DMS53 treated with DMSO at 0.1 percent for 48 hours (cell line): ENCODE measurements around the gene SLC4A4.

ENCODE experiments used
- DNase-seq: peaks from one replicate; lab custom pipeline; 2025; ENCODE audit not compliant: unreplicated experiment; lab: John Stamatoyannopoulos, UW

SLC4A4 gene

DNA sequence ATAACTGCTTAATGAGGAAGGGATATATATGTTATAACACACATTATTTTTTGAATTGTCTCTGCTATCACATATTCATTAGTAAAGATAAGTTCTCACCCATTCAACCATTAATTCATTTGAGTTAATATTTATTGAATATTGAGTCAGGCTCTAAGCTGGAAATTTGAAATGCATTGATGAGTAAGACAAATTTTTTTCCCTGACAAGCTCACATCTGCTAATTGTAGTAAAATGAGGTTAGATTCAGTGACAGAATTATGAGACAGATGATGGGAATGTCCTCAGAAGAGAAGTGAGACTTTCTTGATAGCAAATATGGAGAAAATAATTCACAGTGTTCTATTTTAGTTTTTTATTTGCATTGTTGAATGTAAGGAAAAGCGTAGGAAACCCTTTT, 194.3 kb downstream of the SLC4A4 start:
- DNase-seq, result no peak

DNA sequence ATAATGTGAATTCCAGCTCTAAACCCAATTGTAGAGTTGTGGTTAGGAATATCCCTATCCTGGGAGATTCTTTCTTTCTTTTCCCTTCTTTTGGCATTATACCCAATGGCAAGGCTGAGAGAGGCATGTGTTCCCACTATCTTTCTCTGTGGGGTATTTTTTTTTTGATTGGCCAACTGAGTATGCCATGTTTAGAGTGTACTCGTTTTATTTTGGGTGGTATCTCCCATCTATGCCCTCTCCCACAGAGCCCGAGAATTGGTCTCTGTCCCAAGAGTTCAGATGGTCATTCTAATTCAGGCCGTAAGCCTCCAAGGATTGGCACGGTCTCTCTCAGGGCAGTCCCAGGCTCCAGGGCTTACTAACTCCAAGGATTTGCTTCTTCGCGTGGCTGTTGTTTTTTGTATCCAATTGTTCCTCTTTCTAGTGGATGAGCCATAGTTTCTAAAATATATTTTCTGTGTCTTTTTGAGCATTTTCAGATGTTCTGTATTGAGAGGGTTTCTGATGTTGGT, 198.8 kb downstream of the SLC4A4 start:
- DNase-seq, result no peak

- no peak for DNase-seq
These were observed 199.7 kb downstream of the SLC4A4 start for GRCh38 chr4:71538528-71538927.

DNA sequence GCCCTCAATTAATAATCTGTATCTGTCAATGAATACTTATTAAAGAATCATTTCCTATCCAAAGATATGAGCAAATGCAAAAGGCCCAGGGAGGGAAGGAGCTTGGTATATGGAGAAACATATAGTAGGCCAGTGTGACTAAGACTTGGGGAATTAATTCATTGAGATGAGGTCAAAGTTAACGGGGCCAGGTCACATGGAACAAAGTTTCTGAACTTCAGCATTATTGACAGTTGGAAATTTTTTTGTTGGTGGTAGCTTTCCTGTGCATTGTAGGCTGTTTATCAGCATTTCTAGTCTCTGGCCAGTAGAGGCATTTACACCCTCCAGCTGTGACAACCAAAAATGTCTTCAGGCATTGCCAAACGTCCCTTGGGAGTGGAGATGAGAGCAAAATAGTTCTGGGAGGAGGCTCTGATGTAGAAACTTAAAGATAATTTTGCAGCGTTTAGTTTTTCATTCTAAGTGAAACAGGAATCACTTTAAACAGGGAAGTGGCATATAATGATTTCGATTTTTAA, 202.0 kb downstream of the SLC4A4 start:
- no peak for DNase-seq

- no peak for DNase-seq
These were observed 202.7 kb downstream of the SLC4A4 start for GRCh38 chr4:71541541-71541940.

DNA sequence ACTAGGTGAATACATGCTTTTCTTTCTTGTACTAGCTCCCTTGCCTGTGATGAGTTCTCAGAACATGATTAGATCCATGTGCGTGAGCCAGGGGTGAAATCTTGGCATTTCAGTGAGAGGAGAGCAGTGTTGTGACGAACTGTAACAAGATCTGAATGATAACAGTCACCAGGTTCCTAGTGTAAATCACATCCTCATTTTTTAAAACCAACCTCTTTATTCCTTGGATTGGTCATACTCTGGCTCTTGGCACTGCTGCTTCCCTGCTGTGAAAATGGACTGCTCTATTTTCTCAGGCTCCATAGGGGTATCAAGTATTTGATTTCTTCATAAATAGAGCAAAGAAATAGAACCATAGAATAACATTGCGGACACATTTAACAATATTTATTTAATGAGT, 206.3 kb downstream of the SLC4A4 start:
- DNase-seq, result no peak

DNA sequence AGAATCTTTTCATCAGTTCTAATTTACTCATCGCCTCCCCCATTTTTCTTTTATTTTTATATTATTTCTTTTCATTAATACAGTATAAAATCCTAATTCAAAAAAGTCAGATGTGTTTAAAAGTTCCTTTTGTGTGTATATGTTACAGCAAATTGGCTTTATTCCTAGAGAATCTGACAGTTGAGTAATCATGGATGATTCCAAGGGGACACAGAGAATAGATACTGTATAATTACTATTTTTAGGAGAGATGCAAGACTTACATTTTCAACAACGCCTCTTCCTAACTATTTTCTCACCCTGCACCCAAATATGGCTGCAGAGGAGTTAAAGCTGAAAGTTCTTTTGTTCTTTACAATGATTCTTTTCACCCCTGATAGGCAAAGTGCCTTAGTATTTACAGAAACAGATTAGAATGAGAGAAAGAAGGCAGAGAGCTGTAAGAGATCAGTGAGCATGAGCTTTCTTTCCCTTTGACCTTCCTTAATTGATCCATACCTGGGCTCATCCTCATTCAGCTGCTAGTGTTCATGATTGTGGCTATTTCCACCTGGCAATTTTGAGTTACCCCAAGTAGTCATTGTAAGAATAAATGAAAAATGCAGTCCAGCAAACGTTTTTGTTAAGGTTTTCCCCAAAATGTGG, 210.8 kb downstream of the SLC4A4 start:
- no peak for DNase-seq

- no peak for DNase-seq
These were observed 211.7 kb downstream of the SLC4A4 start for GRCh38 chr4:71550220-71551165.

DNA sequence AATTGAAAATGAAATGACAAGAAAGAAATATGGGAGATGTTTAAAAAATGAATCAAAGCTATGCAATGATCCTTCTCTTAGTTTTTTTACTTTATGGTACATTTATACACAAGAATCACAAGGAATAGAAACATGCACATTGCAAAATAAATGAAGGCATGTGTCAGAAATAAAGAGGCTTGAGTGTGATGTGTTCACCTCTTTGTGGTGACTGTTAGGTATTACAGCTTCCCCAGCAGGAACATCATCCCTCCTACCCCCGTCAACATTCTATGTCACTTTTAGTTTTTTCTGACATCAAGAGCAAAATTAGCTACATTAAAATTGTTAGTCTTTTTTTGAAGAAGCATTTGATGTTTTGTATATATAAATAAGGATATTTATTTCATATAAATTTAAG, 214.8 kb downstream of the SLC4A4 start:
- DNase-seq, result peak; percentile 12

GRCh38 chr4:71554025-71554424, 215.2 kb downstream of the SLC4A4 start:
- DNase-seq, result no peak

GRCh38 chr4:71558248-71558647, 219.4 kb downstream of the SLC4A4 start:
- no peak for DNase-seq

DNA sequence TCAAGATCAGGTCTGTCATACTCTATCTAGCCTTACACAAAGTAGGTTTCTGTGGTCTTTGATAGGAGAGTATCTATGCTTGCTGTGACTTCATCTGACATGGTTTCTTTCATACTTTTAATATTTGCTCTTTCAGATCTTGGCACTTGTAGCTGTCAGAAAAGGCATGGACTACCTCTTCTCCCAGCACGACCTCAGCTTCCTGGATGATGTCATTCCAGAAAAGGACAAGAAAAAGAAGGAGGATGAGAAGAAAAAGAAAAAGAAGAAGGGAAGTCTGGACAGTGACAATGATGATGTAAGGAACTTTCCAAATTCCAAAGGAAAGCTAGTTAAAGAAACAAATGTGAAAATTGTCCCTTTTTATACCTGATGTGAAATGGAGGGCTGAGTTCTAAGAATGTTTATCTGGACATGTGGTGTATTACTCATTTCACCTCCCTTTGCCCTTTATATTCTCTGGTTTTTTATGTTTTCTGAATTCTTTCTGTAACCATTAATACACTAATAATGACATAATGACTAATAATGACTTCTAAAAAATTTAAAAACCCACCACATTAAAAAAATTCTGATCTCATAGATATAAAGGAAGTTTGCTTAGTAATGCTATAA, 221.2 kb downstream of the SLC4A4 start:
- DNase-seq, result no peak

GRCh38 chr4:71564775-71565174, 226.0 kb downstream of the SLC4A4 start:
- no peak for DNase-seq

- DNase-seq, result no peak
These were observed 228.0 kb downstream of the SLC4A4 start for GRCh38 chr4:71566856-71567255.

GRCh38 chr4:71568131-71568530, 229.3 kb downstream of the SLC4A4 start:
- no peak for DNase-seq

- no peak for DNase-seq
These were observed 231.7 kb downstream of the SLC4A4 start for GRCh38 chr4:71570492-71570891.

DNA sequence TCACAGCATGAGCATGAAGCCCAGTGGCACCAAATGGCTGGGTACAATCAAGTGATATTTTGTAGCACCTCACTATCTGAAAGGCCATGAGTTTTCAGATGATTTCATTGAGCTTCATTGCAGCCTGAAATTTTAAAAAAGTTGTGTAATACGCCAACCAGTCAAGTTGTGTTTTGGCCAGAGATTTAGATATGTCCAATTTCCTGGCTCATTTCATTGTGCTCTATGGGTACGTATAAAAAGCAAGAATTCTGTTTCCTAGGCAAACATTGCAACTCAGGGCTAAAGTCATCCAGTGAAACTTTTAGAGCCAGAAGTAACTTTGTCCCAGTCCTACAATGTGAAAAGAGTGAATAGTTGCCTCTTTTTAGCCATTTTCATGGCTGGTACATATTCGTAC, 232.5 kb downstream of the SLC4A4 start:
- DNase-seq, result no peak

- DNase-seq, result no peak
These were observed 245.2 kb downstream of the SLC4A4 start for GRCh38 chr4:71583971-71584370.

GRCh38 chr4:71584585-71584984, 245.8 kb downstream of the SLC4A4 start:
- no peak for DNase-seq

DNA sequence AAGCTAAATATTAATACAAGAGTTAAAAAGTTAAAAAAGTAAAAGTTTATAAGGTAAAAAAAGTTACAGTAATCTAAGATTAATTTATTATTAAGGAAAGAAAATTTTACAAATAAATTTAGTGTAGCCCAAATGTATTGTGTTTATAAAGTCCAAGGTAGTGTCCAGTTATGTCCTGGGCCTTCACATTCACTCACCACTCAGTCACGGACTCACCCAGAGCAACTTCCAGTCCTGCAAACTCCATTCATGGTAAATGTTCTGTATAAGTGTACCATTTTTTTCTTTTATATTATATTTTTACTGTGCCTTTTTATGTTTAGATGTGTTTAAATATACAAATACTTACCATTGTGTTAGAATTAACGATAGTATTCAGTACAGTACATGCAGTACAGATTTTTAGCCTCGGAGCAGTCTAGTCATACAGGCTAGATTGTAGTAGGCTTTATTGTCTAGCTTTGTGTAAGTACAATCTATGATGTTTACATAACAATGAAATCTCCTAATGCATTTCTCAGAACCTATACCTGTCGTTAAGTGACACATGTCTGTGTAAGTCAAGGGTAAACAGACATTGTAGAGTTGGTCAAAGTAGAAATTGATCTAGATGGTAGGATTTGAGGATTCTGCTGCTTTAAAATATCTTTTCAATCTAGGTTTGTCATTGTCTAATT, 247.4 kb downstream of the SLC4A4 start:
- DNase-seq, result peak; percentile 34

- no peak for DNase-seq
These were observed 249.2 kb downstream of the SLC4A4 start for GRCh38 chr4:71587995-71588394.
